ENCODE data around the gene CORO2B.

DNA sequence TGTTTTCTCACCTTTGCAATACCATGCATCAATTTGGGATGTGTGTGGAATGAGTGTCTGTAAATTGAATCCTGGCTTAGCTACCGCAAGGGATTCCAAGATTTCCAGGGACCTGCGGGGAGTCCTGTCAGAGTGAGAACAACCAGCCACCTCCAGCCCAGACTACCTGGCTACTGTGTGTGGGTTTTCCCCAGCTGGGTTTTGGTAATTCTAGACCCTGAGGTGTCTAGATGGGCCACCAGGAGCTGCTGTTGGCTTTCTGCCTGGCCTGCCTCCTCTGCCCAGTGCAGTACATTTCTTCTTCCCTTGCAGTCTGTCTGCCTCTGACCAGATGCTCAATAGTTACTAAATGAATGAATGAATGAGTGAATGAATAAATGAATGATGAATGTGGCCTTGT, 32.5 kb upstream of the CORO2B start:
- no peak for TF ChIP-seq CTCF (IDR thresholded peaks at IDR 0.05)
- TF ChIP-seq POLR2A (IDR thresholded peaks at IDR 0.05) = no peak

All from thyroid gland (tissue), 4 donors.